GM21529 (cell line): ENCODE measurements around the gene SRP14.

Experiments used
- ATAC-seq: cut with Tn5 transposase; IDR thresholded peaks from one replicate; pipeline ENCODE4 v1.9.1; 2021; ENCODE audit not compliant: unreplicated experiment

Gene SRP14

DNA sequence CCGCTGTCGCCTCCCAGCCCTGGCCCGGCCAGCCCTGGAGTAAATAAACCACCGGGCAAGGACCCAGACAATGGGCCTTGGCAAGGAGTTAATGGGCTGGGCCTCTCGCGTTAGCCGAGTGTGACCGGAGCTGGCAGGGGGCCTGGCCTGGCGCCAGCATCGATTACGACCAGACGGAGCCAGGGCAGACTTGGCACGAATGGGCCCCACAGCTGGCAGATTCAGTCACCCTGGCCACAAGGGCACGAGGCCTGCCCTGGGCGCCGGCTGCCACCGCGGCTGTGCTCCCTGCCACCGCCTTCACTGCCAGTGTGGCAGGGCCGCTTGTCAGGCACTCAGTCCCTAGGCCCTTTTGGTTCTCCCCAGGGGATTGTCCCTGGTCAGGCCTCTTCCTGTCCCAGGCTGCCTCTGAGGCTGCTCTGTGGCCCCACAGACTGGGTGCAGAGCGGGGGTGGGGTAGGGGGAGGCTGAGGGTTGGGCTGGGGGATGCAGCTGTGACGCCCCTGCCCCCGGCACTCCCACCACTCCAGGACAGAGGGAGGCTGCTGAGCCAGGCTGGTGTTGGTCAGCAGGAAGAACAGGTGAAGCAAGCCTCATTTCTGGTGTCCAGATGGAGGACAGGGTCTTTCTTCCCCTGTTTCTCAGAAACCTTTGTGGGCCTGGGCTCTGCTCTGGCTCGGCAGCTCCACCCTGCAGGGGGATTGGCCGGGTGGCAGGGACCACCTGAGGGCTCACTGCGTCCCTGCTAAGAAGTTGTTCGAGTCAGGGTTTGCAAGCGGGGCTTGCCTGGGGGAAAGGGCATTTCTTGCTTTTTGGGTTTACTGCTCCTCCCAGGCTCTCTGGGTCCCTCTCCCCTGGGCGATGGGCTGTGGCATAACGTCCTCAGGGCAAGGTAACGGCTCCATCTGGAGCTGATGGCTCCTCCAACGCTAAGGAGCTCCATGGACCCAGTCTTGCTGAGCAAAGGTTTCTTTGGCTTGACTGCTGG is 30.5 kb upstream of the SRP14 start:
- ATAC-seq = peak; percentile 64

DNA sequence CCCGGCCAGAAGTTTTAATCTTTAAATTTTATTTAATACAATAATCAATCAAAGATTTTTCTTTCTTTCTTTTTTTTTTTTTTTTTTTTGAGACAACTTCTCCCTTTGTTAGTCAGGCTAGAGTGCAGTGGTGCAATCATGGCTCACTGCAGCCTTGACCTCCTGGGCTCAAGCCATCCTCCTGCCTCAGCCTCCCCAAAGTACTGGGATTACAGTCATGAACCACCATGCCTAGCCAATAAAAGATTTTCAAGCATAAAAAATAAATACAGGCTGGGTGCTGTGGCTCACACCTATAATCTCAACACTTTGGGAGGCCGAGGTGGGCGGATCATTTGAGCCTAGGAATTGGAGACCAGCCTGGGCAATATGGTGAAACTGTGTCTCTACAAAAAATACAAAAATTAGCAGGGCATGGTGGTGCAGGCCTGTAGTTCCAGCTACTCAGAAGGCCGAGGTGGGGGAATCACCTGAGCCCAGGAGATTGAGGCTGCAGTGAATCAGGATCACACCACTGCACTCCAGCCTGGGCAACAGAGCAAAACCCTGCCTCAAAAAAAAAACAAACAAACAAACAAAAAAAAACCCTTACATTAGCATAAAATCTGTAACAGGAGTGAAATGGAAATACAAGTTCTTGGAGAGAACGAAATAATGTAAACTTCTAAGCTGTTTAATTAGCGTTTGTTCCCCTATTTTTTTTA is 29.1 kb upstream of the SRP14 start:
- ATAC-seq = no peak

DNA sequence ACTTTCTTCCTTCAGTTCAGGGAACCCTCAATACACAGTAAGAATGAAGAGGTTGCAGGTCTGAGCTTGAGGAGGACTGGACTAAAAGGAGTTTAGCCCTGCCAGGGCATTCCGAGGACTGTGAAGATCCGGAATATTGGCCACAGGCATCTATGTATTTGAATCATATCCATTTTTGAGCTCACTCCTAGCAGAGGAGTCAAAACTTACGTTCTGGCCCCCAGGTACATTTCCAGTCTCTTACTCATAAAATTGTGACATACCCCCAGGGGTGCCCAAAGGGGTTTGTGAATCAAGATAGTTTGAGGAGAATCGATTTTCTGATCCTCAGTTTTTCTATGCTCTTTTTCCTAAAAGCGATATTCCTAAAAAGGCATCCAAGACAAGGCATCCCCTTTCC is 27.6 kb upstream of the SRP14 start:
- ATAC-seq = no peak

DNA sequence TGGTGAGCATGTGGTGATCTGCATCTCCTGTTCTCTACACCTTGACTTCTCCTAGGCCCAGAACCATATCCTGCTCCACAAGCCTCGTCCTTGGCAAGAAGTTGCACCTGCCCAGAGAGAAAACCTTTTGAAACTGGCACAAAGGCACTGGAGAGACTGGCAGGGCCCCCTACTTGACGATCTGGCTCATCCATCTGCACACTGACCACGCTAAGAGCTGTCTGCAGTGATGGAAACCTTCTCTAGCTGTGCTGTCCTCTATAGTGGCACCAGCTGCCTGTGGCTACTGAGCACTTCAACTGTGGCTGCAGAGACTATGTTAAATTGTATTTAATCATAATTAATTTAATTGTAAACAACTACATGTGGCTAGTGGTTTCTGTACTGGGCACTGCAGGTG is 26.2 kb upstream of the SRP14 start:
- ATAC-seq = no peak

DNA sequence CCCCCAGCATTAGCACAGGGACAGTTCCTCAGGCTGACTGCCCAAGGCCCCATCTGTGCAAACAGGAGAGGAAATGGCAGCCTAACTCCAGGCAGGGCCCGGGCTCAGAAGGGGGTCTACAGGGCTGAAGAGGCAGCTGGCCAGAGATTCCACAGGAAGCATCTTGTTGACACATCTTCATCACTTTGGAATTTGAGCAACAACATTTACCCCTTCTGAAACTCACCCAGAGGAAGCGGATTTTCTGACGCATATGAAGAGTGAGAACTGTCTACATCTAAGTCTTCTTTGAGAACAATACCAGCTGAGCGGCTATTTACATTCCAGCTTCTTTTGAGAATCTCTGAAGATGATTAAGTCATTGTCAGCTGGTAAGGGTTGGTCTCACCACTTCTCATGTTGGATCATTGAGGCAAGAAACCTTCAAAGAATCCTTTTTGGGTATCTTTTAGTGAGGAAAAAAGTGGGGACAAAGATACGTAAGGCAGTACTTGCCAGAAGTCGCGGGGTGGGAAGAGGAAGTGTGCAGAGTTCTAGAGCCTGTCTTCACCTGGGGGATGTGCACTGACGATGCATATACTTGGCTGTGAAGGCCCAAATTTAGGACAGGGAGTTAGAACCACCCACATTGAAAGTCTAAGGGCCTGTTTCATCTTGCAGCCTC is 25.4 kb upstream of the SRP14 start:
- peak; percentile 60 for ATAC-seq

DNA sequence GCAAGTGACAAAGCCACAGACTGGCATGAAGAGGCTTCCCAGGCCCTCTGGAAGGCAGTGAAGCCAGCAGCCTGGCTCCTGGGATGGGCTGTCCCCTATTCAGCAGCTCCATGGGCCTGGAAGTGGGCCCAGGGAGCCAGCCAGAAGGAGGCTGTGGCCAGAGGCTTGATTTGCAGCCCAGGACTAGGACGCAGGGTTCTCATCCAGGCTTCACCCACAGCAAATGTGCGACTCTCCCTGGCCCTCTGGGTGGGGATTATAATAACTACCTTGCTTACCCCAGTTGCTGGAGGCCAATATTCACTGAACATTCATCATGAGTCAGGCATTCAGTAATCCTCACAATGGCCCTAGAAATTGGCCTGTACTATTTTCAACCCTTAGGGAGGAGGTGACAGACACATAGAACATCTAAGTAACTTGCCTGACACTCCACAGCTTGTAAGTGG is 24.6 kb upstream of the SRP14 start:
- no peak for ATAC-seq

DNA sequence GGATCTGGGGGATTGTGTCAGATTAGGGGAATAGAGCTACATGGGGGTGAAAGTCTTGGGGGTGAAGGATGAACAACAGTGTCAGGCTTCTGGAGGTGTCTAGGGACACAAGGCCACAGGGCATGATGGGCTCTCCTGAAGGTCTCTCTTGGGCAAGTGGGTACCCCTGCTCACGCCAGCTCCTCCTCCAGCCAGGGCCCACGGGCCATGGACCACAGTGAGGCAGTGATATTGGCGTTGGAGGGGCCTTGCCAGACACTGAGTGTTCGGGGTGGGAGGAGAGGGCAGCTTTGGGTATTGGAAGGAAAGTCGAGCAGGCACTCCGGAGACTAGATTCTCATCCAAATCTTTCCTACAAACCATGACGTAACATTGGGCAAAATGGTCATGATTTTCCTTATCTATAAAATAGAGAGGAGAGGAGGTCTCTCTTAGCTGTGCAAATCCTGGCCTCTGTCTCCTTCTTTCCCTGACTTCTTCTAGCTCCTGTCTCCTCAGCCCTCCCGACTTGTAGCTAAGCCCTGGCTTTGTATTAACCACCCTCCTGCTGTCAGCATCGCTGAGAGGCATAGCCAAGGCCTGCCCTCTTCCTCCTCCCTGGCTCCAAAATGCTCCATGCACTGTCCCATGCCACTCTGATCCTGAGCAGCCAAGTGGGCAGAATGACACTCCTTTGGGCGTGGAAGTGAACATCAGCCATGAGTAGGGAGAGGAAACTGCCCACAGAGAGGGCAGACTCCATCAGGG is 24.0 kb upstream of the SRP14 start:
- no peak for ATAC-seq

DNA sequence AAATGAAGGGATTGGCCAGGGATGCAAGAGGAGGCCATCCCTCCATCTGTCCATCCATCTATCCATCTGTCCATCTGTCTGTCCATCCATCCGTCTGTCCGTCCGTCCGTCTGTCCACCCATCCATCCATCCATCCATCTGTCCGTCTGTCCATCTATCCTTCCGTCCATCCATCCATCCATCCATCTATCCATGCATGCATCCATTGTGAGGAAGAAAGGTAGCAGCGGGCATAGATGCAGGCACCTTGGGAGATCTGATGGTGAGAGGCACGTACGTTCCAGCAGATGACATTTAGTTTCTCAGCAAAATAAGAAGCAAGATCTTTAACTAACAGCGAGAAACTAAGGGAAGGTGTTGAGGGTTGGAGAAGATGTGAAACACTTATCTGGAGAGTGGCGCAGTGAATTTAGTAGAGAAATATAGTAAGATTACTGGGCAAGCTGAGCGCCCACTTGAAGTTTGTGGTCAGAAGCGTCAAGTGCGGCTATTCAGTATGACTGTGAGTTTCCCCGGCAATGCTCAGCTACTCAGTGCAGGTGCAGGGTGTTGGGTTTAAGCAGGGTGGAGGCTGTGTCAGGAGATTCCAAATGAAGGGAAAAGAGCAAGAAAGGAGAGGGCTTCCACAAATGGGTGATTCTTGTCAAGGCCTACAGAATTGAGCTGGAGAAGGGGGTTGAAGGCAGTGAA is 22.4 kb upstream of the SRP14 start:
- ATAC-seq = peak; percentile 51

DNA sequence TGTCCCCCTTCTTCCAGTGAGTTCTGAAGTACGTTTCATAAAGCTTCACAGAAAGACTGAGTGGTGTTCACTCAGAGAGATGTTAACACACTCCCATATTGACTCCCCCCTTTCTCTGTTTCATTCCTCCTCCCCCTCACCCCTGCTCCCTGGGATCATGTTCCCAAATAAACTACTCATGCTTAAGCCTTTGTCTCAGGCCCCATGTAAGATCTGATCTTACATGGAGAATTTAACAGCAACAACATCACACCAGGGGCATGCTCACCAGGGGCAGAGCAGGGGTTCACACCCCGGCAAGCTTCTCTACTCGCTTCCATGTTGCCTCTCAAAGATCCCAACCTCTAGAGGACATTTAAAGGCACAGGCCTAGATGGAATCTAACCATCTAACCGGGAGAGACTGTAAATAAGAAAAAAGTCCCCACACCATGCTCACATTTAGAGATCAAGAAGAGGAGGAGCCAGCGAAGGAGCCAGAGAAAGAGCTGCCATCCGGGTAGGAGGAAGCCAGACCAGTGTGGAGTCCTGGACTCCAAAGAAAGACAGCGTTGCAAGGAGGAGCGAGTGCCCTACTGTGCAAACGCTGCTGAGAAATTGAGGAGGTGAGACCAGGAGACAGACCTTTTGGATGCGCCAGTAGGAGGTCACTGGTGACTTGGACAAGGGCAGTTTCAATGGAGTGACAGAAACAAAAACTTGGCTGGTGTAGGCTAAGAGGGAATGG is 21.4 kb upstream of the SRP14 start:
- ATAC-seq = no peak

DNA sequence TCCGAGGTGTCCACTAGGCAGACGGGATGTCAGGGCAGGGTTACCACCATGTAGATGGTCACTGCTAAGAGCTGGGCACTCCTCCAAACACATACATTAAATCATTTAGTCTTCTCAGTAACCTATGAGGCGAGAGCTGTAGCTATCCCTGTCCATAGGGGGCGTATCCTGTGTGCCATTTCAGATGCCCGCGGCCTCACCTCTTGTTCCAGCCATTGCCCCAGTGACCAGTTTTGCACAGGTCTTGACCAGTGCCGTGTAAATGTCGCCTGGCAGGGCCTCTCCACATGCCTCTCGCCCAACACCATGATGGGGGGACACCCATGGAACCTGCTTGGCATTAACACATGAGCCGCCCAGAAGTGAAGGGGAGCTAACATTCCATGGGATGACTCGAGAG is 20.8 kb upstream of the SRP14 start:
- no peak for ATAC-seq

DNA sequence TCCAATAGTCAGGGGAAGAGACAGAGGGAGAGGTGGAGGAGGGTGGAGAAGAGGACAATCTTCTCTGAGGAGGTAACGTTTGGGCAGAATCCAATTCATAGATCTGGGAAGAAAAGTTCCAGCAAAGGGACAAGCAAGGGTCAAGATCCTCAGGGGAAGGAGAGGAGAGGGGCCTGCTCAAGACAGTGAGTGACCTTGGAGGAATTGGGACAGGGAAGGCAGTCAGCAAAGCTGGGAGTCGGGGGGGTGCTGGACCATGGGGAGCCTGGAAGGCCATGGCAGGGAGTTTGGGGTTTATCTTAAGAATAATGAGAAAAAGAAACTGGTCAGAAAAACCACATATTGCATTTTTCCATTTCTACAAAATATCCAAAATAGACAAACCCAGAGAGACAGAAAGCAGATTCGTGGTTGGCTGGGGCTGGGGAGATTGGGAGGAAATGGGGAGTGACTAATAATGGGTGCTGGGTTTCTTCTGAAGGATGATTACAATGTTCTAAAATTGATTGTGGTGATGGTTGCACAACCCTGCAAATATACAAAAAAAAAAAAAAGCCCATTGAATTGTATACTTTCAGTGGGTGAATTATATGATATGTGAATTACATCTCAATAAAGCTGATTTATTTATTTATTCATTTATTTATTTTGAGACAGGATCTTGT is 19.6 kb upstream of the SRP14 start:
- ATAC-seq = no peak

DNA sequence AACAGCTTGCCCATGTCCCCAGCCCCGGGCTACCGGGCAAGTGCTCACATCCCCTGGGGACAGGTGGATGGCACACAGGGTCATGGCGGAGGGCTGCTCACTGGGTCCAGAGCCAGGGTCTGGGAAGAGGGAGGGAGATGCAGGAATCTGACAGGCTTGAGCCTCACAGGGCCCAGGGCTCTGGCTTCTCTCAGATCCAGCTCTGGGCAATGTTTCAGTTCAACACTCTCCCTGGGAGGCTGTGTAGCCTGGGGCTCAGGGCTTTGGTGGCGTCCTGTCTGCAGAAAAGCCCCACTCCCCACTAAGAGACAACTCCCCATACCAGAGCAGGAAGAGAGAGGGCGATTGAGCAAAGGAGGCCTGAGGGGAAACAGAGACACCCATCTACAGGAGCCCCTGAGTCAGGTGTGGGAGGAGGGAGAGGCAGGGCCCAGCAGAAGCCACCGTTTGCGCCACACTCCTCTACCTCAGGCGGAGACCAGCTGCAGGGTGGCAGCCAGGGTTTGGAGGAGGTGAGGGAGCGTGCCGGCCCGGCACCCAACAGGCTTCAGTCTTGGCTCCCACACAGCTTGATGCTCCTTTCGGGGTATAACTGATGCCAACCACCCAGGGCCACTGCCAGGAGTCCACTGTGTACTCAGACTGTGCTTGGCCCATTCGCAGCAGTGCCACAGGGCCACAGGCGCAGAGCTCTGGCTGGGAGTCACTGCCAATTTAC is 16.8 kb upstream of the SRP14 start:
- ATAC-seq = no peak

DNA sequence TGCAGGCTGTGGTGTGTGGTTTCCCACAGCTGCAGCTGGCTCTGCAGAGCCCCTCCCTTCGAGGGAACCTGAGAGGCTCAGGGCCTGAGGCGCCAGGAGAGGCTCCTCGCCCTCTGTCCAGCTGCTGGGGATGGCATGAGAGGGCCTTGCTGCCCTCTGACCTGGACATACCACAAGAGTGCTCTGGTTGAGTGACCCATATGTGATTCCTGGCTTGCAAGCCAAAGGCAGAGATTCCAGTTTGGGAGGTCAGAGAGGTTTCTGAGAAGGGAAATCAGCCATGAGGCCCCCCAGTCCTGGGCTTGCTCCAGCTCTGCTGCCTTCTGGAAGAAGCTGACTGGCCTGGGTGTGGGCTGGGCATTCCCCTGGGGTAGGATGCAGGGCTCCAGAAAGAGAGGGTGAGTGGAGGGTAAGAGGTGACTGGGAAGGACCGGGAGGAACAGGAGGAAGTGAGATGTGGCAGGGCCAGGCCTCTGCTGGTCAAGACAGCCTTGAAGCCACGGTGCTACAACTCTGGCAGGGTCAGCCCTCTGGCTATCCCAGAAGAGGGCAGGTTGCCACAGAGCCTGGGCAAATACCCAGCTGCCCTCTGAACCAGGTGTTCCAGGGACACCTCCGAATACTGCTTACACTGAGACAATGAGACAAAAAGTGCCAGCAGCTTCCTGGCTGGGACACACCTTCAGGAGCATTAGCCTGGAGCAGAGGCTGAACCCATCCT is 16.0 kb upstream of the SRP14 start:
- ATAC-seq = peak; percentile 77

DNA sequence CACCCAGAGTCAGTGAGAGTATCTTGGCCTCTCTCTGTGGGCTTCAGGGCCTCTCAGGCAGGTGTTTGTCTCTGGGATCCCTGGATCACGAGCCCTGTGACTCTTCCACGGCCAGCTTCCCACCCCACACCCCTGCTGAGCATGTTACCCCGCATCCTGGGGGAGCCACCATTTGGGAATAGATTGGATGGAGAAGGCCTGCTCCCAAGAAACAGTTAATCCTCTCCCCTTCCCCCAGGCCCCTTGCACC is 15.5 kb upstream of the SRP14 start:
- ATAC-seq = peak; percentile 43

DNA sequence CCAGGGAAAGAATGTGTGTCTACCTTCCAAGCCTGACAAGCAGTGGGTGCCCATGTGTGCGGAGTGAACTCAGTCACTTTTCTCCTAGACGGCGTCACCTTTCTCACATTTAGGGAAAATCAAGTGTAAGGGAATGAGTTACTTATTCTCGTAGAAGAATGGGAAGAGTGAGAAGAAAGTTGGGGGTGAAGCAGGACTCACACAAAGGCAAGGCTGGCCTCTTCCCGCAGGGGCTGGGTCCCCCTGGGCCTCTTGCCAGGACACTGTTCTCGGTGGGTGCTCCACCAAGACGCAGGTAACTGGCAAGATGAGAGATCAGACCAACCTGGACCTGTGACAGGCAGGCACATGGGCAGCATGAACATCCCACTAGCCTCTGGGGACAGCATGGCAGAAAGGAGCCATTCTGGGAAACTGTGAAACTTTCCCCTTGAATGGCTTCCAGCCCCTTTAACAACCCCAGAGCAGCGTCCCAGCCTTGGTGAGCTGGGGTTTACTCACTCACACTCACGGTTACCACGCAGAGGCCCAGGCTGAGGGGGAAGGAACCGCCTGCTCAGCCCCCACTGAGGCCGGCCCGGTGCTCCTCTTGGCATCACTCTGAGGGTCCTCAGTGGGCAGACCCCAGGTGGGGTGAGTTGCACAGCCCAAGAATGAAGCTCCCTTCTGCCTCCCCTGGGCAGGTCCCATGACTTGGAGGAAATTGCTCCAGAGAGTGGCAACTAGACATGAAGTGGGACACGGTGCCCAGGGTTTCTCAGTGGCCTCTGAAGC is 15.0 kb upstream of the SRP14 start:
- peak; percentile 30 for ATAC-seq

DNA sequence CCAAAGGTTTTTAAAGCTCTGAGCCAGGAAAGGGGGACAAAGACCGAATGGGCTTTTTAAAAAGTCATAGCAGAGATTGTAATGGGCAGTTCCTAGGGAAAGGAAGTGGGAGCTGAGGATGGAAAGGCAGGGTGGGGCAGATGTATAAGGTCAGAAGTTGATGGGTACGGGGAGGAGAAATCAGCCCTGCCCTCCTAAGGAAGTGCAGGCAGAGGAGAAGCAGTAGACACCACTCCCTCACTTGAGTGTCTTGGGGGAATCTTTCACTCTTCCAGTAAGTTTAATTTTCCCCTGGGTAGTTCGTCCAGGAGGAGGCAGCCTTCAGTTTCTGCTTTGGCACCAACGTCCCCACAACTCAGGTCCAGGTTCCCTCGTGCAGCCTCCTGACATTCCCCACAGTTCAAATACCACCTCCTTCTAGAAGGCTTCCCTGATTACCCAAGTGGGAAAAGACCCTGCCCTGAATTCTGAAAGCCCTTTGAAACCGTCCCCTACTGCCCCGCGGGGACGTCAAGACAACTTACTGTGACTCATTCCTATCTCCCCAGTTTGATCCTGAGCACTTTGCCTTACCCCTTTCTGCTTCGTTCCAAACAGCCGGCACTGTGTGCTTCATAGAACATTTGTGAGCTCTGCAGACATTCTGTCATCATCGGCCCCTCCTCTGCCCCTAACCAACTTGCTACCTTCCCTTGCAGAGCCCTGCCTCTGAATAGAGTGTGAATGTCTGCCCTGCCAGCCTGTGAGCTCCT is 14.3 kb upstream of the SRP14 start:
- ATAC-seq = no peak

DNA sequence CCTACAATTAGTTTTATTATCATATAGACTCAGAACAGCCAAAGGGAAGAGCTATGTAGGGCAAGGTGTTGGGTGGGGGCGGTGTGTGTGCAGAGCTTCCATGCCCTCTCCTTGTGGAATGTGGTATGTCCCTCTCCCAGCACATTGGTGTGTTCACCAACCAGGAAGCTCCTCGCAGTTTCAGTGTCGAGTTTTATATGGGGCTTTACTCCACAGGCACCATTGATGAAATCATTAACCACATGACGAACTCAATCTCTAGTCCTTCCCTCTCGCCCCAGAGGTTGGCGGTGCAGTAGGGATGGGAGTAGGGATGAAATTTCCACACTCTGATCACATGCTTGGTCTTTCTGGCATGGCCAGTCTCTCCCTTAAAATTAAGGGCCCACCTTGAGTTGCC is 13.6 kb upstream of the SRP14 start:
- ATAC-seq = no peak
